BJ (cell line): ENCODE measurements around the gene CYP2C19. TPM values are rescaled to one million over a fixed set of nuclear protein-coding genes. Genes with fewer than 3 reads are reported as not detected.
"Not testable (repeated sequence)": the region's sequence is repeated elsewhere in the genome, so short reads cannot be mapped to it uniquely, and the experiment has no call there.

ENCODE experiments used
- CTCF ChIA-PET: fragments of 350-600 bp; formaldehyde crosslinking; extraction: SDS; loops from one replicate; lab custom pipeline; 2021; ENCODE audit warnings: antibody characterized with exemption, inconsistent platforms; lab: Yijun Ruan, JAX
- POLR2A ChIA-PET: fragments of 300-600 bp; sonication (Branson Sonifier 250); formaldehyde crosslinking; extraction: SDS; loops from one replicate; lab custom pipeline; 2021; ENCODE audit warnings: antibody characterized with exemption; lab: Charles Lee
- DNase-seq: peaks from one replicate; pipeline ENCODE4 v3.0.0-alpha.2; 2011; ENCODE audit warnings: low read depth
- H3K27me3 ChIP-seq: 2 replicates; pipeline ENCODE4 v1.6.0; 2011; ENCODE audit warnings: low read length; ENCODE audit not compliant: control insufficient read depth, insufficient read depth
- H3K36me3 ChIP-seq: 2 replicates; pipeline ENCODE4 v1.5.1; 2011; ENCODE audit warnings: low read length; ENCODE audit not compliant: control insufficient read depth, insufficient read depth
- H3K4me3 ChIP-seq: 2 replicates; pipeline ENCODE4 v1.5.1; 2011; ENCODE audit warnings: low read depth, mild to moderate bottlenecking, control low read depth, low read length
- CTCF ChIP-seq: IDR thresholded peaks from 2 replicates; pipeline ENCODE4 v1.5.1; 2011; ENCODE audit warnings: low read depth, mild to moderate bottlenecking, control low read depth, inconsistent platforms, low read length, moderate library complexity; ENCODE audit not compliant: insufficient read depth
- polyA plus RNA-seq: library from polyadenylated mRNA; depleted of rRNA; stranded (reverse); fragments of >200 nt; gene quantifications from 2 replicates; pipeline ENCODE4 v1.2.3, GENCODE V29; 2011

CYP2C19 gene
- polyA plus RNA-seq, 1 experiment: not detected

GRCh38 chr10:94780844-94781243 lies 18.4 kb downstream of the CYP2C19 start:
- DNase-seq: no peak
- CTCF ChIA-PET: no interaction called here
- H3K4me3 ChIP-seq: no peak overlapping the region
- no peaks in the 10 kb centered on the region for H3K27me3 ChIP-seq
- no peak for TF ChIP-seq CTCF
- H3K36me3 ChIP-seq: no peaks in the 10 kb centered on the region
- POLR2A ChIA-PET: no interaction called here

GRCh38 chr10:94784256-94784655 lies 21.8 kb downstream of the CYP2C19 start:
- CTCF ChIA-PET: no interaction called here
- no peaks in the 10 kb centered on the region for H3K27me3 ChIP-seq
- H3K4me3 ChIP-seq: no peak overlapping the region
- H3K36me3 ChIP-seq: no peaks in the 10 kb centered on the region
- POLR2A ChIA-PET: no interaction called here
- TF ChIP-seq CTCF: no peak
- DNase-seq: no peak

- H3K36me3 ChIP-seq: no peaks in the 10 kb centered on the region
- no peak overlapping the region for H3K4me3 ChIP-seq
- H3K27me3 ChIP-seq: no peaks in the 10 kb centered on the region
- CTCF ChIA-PET: no interaction called here
- TF ChIP-seq CTCF: no peak
- POLR2A ChIA-PET: no interaction called here
- DNase-seq: no peak
Measured at GRCh38 chr10:94785211-94785610, 22.7 kb downstream of the CYP2C19 start.

GRCh38 chr10:94800551-94800950 lies 38.1 kb downstream of the CYP2C19 start:
- CTCF ChIA-PET, H3K4me3 ChIP-seq, POLR2A ChIA-PET, DNase-seq, H3K27me3 ChIP-seq, H3K36me3 ChIP-seq: not testable (repeated sequence)

- no peak for DNase-seq
Measured at GRCh38 chr10:94803307-94803706, 40.8 kb downstream of the CYP2C19 start.

GRCh38 chr10:94830025-94830424 lies 67.5 kb downstream of the CYP2C19 start:
- H3K27me3 ChIP-seq, H3K36me3 ChIP-seq, POLR2A ChIA-PET, CTCF ChIA-PET, H3K4me3 ChIP-seq, DNase-seq: not testable (repeated sequence)

More at GRCh38 chr10:94803307-94803706, 40.8 kb downstream of the CYP2C19 start:
- no peak overlapping the region for H3K4me3 ChIP-seq
- H3K27me3 ChIP-seq: no peaks in the 10 kb centered on the region
- CTCF ChIA-PET: no interaction called here
- no peaks in the 10 kb centered on the region for H3K36me3 ChIP-seq
- no peak for TF ChIP-seq CTCF
- POLR2A ChIA-PET: no interaction called here
